Germinal center (tissue), 1 donor: ENCODE measurements around the gene SHROOM1.

ENCODE experiments used
- DNase-seq: peaks from one replicate; pipeline ENCODE4 v3.0.0; 2012; ENCODE audit warnings: mixed read lengths, low spot score

SHROOM1 gene

DNA sequence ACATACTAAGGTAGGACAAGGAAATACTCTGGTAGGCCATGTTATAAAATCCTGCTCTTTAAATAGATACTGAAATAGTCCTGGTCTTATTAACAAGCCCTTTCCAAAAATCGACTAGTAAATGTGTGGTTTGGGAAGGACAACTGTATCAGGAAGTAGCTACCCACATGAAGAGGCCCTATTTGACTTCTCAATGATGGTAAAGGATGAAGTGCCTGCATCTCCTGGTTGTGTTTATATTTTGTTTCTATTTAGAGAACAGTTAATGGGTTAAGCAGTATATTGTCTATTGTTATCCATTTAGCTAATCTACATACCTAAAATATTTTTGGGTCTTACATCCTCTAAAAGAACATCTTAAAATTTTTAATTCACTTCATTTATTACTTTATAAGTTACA, 23.3 kb upstream of the SHROOM1 start:
- DNase-seq: no peak

- no peak for DNase-seq
Measured at GRCh38 chr5:132853323-132853722, 22.9 kb upstream of the SHROOM1 start.

DNA sequence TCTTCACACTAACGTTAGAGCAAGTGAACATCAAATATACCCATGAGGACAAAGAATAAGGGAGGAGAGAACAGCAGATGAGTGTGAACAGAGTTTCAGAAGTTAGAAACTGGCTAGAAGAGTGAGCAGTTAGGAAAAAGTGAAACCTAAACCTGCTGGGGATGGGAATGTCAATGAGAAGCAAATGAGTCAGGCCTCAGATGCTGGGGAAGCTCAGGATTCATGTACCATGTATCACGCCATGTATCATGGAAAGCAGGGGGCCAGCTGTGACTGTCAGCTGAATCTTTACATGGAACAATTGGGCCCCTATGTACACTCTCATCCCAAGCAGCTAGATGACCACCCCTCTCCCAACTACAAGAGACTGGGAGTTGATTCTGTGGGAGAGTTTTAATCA, 19.6 kb upstream of the SHROOM1 start:
- DNase-seq: no peak

- DNase-seq: no peak
Measured at GRCh38 chr5:132849347-132849746, 18.9 kb upstream of the SHROOM1 start.

- DNase-seq: no peak
Measured at GRCh38 chr5:132848270-132848669, 17.8 kb upstream of the SHROOM1 start.

DNA sequence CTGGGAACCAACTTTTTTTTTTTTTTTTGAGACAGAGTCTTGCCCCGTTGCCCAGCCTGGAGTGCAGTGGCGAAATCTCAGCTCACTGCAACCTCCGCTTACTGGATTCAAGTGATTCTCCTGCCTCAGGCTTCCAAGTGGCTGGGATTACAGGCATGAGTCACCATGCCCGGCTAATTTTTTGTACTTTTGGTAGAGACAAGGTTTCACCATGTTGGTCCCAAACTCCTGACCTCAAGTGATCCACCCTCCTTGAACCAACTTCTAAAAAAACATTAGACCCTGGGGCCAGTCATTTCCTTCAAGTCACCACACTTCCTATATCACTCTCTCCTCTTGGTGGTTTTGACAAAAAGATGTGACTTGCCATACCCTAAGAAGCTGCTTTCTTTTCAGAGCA, 10.9 kb upstream of the SHROOM1 start:
- no peak for DNase-seq

- no peak for DNase-seq
Measured at GRCh38 chr5:132840896-132841295, 10.4 kb upstream of the SHROOM1 start.

DNA sequence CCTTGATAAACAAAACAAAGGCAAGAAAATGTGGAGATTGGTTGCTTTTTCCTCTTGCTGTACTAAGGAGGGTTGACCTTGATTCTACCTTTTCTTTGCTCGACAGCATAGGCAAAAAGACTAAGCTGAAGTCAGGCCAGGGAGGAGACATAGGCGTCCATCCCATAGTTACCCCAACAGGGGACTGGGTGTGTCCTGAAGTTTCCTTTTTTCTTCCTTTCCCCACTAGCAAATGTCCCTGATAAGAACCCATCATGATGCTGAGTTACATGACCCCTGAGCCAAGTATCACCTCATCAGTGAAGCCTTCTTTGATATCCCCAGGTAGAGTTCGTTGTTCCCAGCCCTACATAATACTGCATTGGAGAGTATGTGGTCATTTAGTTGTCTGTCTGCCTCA, 9.9 kb upstream of the SHROOM1 start:
- no peak for DNase-seq

GRCh38 chr5:132839426-132840301, 9.2 kb upstream of the SHROOM1 start:
- DNase-seq: no peak

- no peak for DNase-seq
Measured at GRCh38 chr5:132838516-132839282, 8.3 kb upstream of the SHROOM1 start.

DNA sequence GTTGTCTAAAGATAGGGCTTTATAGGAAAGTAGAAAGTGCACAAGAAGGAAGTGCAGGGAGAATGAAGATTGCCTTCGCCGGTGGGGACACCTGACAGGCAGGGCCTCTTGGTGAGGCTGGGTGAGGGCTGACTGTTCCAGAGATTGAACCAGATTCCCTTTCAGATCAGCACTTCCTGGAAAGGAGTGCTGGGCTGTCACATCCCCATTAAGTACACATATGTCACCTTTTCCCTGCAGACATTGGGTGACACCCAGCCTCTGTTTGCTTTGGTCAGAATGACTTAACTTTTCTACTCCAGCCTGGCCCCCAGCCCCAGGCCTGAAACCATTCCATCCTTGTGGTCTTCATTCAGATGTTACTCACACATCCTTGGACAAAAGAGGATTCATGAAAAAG, 7.4 kb upstream of the SHROOM1 start:
- DNase-seq: no peak

DNA sequence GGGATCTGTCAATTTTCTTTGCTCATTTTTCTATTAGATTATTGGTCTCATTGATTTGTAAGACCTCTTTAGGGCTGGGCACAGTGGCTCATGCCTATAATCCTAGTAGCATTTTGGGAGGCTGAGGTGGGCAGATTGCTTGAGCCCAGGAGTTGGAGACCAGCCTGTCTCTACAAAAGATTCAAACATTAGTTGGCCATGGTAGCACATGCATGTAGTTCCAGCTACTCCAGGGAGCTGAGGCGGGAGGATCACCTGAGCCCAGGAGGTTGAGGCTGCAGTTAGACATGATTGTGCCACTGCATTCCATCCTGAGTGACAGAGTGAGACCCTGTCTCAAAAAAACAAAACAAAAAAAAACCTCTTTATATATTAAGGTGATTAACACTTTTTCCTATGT, 6.4 kb upstream of the SHROOM1 start:
- no peak for DNase-seq

- DNase-seq: no peak
Measured at GRCh38 chr5:132834057-132834456, 3.6 kb upstream of the SHROOM1 start.

DNA sequence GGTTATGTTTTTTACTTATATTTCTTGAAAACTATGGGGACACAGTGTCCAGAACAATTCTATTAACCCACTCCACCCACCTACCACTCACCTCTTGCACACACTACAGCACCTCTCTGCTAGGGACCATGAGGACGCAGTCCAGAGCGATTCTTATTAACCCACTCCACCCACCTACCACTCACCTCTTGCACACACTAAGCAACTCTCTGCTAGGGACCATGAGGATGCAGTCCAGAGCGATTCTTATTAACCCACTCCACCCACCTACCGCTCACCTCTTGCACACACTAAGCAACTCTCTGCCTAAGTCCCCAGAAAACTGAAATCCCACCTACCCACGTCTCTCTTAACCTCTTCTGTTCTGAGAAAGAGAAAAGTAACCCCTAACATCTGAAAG, 2.2 kb upstream of the SHROOM1 start:
- DNase-seq: no peak

GRCh38 chr5:132831095-132831860, 831 bp upstream of the SHROOM1 start:
- DNase-seq: no peak

- DNase-seq: peak; percentile 88
Measured at GRCh38 chr5:132829742-132830435, 558 bp downstream of the SHROOM1 start.

DNA sequence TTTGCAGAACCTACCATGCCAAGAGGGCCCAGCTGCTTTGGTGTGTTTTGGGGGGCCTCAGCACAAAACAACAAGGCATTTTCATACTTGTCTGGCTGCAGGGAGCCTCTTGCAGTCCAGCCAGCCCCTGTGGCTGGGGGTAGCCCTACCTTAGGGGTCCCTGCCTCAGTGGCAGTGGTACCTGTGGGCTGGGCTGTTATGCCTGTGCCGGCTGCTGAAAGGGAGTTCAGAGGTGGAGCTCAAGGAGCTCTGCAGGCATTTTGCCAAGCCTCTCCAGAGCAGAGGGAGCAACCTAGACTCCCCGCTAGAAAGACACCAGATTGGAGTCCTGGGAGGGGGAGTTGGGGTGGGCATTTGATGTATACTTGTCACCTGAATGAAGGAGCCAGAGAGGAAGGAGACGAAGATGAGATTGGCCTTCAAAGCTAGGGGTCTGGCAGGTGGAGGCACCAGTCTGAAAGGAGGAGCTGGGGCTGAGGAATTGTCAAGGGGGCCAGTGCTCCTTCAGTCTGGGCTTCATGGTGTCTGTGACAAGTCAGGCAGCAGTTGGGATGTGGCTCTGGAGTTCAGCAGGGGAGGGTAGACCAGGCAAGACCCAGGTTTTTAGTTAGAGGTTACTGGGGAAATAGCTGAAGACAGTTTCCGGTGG, 1.5 kb downstream of the SHROOM1 start:
- no peak for DNase-seq

DNA sequence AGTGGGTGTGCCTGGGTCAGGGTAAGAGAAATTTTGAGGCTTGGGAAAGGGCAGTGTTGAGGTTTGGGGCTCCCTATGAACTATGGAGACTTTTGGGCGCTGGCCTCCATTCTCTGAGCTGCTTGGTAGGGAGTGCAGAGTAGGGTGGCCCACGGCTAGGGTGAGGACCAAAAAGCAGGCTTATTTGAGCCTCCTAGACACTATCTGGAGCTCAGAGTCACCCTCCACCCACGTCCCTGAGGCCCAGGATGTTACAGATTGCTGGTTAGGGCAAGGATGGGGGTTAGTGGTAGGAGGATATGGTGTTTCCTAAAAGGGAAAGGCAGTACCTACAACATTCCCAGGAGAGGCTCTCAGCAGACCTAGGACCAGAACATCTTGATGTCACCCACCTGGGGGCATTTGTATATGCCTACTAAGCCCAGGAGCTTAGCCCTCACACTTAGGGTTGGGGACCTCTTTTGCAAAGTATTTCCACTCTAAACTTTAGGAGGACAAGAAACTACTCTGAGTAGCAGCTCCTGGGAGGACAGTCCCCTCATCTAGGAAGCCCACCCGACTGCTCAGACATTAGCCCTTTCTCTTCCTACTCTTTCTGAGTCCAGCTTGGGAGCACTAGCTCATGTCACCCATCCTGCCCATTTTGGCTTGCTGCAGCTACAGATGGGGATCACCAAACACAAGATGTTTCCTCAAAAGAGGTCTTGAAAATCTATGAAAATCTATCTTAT, 2.3 kb downstream of the SHROOM1 start:
- no peak for DNase-seq

GRCh38 chr5:132826424-132827082, 3.9 kb downstream of the SHROOM1 start:
- DNase-seq: no peak

DNA sequence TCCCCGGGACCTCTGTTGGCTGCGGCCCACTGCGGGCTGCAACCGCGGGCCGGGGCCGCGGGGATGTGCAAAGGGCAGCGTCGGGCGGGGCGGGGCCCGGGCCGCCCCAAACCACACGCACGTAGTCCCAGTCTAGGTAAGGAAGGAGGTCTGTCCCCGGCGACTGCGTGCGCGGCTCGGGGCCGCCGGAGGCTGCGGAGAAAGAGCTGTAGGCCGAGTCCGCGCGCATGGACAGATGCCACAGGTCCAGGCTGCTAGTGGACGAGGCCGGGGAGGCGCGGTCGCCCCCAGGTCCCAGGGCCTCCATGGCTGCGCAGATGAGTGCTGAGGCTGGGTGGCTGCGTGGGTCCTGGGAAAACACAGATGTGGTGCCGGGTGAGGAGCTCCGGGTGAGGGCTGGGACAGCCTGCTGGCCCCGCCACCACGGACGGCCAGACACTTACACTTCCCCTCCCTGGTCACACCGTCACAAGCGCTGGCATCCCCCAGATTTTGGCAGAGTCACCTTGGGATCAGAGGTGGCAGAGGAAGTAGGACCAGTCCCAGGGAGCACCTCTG, 4.5 kb downstream of the SHROOM1 start:
- DNase-seq: no peak
